GM18873 (cell line): Measurements from ENCODE around the gene CHD5.
"Not testable (repeated sequence)": the region's sequence is repeated elsewhere in the genome, so short reads cannot be mapped to it uniquely, and the experiment has no call there.

Experiments
- ATAC-seq: cut with Tn5 transposase; IDR thresholded peaks from one replicate; pipeline ENCODE4 v1.9.1; 2021; ENCODE audit warnings: mild to moderate bottlenecking, moderate library complexity, moderate number of reproducible peaks; ENCODE audit not compliant: unreplicated experiment, low FRiP score

Gene CHD5

GRCh38 chr1:6180268-6180706 lies at the start of gene CHD5:
Gene CHD5, minus strand, starts transcription at chr1:6180321. Its CDS starts 298 bp downstream, at chr1:6180023.
- no peak for ATAC-seq

GRCh38 chr1:6225651-6226050 lies 45.5 kb upstream of the CHD5 start:
- no peak for ATAC-seq

- no peak for ATAC-seq
Observed at GRCh38 chr1:6224718-6225117, 44.6 kb upstream of the CHD5 start.

GRCh38 chr1:6223617-6224016 lies 43.5 kb upstream of the CHD5 start:
- ATAC-seq, result no peak

GRCh38 chr1:6222636-6223035 lies 42.5 kb upstream of the CHD5 start:
- ATAC-seq, result no peak

GRCh38 chr1:6221210-6221784 lies 41.2 kb upstream of the CHD5 start:
- ATAC-seq, result no peak

GRCh38 chr1:6220236-6220635 lies 40.1 kb upstream of the CHD5 start:
- ATAC-seq, result no peak

GRCh38 chr1:6219641-6220040 lies 39.5 kb upstream of the CHD5 start:
- ATAC-seq, result not testable (repeated sequence)

GRCh38 chr1:6218375-6219164 lies 38.4 kb upstream of the CHD5 start:
- ATAC-seq, result no peak

- ATAC-seq, result no peak
Observed at GRCh38 chr1:6212193-6212959, 32.3 kb upstream of the CHD5 start.

GRCh38 chr1:6211731-6212130 lies 31.6 kb upstream of the CHD5 start:
- ATAC-seq, result no peak

- no peak for ATAC-seq
Observed at GRCh38 chr1:6210591-6211355, 30.7 kb upstream of the CHD5 start.

- no peak for ATAC-seq
Observed at GRCh38 chr1:6209661-6210580, 29.8 kb upstream of the CHD5 start.

- no peak for ATAC-seq
Observed at GRCh38 chr1:6208723-6209660, 28.9 kb upstream of the CHD5 start.

- ATAC-seq, result no peak
Observed at GRCh38 chr1:6207921-6208320, 27.8 kb upstream of the CHD5 start.

- ATAC-seq, result no peak
Observed at GRCh38 chr1:6207075-6207885, 27.2 kb upstream of the CHD5 start.

GRCh38 chr1:6206520-6206855 lies 26.4 kb upstream of the CHD5 start:
- no peak for ATAC-seq
